ENCODE measurements around the gene DNAH2.

DNAH2 gene

GRCh38 chr17:7818026-7818425, 100.5 kb downstream of the DNAH2 start:
- TF ChIP-seq CTCF (IDR thresholded peaks at IDR 0.05; ENCODE audit: borderline replicate concordance, insufficient read depth, low read depth, low read length), result no peak
- no peak overlapping the region for H3K4me3 ChIP-seq (ENCODE audit: low read depth, low read length)

- TF ChIP-seq CTCF (IDR thresholded peaks at IDR 0.05; ENCODE audit: borderline replicate concordance, insufficient read depth, low read depth, low read length), result no peak
Observed at GRCh38 chr17:7818746-7819645, 101.5 kb downstream of the DNAH2 start.

GRCh38 chr17:7820231-7820630, 102.7 kb downstream of the DNAH2 start:
- TF ChIP-seq CTCF (IDR thresholded peaks at IDR 0.05; ENCODE audit: borderline replicate concordance, insufficient read depth, low read depth, low read length), result no peak
- H3K4me3 ChIP-seq (ENCODE audit: low read depth, low read length), result no peak overlapping the region

More at GRCh38 chr17:7818746-7819645, 101.5 kb downstream of the DNAH2 start:
- H3K4me3 ChIP-seq (ENCODE audit: low read depth, low read length), result no peak overlapping the region

GRCh38 chr17:7822126-7822525, 104.6 kb downstream of the DNAH2 start:
- H3K4me3 ChIP-seq (ENCODE audit: low read depth, low read length), result no peak overlapping the region
- TF ChIP-seq CTCF (IDR thresholded peaks at IDR 0.05; ENCODE audit: borderline replicate concordance, insufficient read depth, low read depth, low read length), result no peak

GRCh38 chr17:7823581-7824001, 106.0 kb downstream of the DNAH2 start:
- no peak overlapping the region for H3K4me3 ChIP-seq (ENCODE audit: low read depth, low read length)
- TF ChIP-seq CTCF (IDR thresholded peaks at IDR 0.05; ENCODE audit: borderline replicate concordance, insufficient read depth, low read depth, low read length), result no peak

GRCh38 chr17:7824021-7824924, 106.7 kb downstream of the DNAH2 start:
- H3K4me3 ChIP-seq (ENCODE audit: low read depth, low read length), result no peak overlapping the region
- TF ChIP-seq CTCF (IDR thresholded peaks at IDR 0.05; ENCODE audit: borderline replicate concordance, insufficient read depth, low read depth, low read length), result no peak
